K562 (cell line): Measurements from ENCODE around the gene NYAP2. TPM values are rescaled to one million over a fixed set of nuclear protein-coding genes. Genes with fewer than 3 reads are reported as not detected.

Experiments
- ATAC-seq: fragments of 200-7000 bp; cut with Tn5 transposase; 3 replicates; pipeline ENCODE4 v1.9.1; 2020; ENCODE audit warnings: moderate library complexity
- BruUV-seq: library from RNA; stranded (reverse); fragments of 400-500 nt; replicated peaks from 2 replicates; lab custom pipeline; 2021; lab: Mats Ljungman, UMichigan
- CTCF ChIA-PET: fragments of 300-600 bp; formaldehyde crosslinking; extraction: SDS; loops from one replicate; lab custom pipeline; 2021; ENCODE audit warnings: low intra/inter-chr PET ratio; lab: Yijun Ruan, JAX
- POLR2A ChIA-PET: fragments of 300-600, 350-650 bp; sonication (Branson Sonifier 250); formaldehyde crosslinking; extraction: SDS; loops from one replicate; lab custom pipeline; 2021; ENCODE audit warnings: antibody characterized with exemption, inconsistent platforms; lab: Yijun Ruan, JAX
- DNase-seq, 4 experiments: peaks; one replicate each; pipeline versions ENCODE4 v3.0.0 to v3.0.0-alpha.2; 2011 to 2018; ENCODE audit warnings: low spot score in 3 of 4, mixed read lengths in 3 of 4; ENCODE audit errors: extremely low read depth in 1 of 4
- FAIRE-seq: peaks from 2 replicates; lab custom pipeline; 2011; peaks lifted over from hg19 to GRCh38; lab: Jason Lieb, UNC
- H2AFZ ChIP-seq: 2 replicates; pipeline ENCODE4 v1.6.0; 2011; ENCODE audit warnings: low read depth, low read length, control low read depth, inconsistent platforms
- H3K27ac ChIP-seq: fragments of 200-600 bp; 3 replicates; pipeline ENCODE4 v1.8.0; 2011; ENCODE audit warnings: low read depth, mild to moderate bottlenecking, control low read depth, inconsistent platforms, low read length, moderate library complexity, mixed read lengths; ENCODE audit errors: extremely low read depth
- H3K27me3 ChIP-seq, 2 experiments: fragments of 300-600 bp in 1 of 2; 2 replicates in 1 of 2; 3 replicates in 1 of 2; pipeline versions ENCODE4 v1.6.0 to v1.8.0; 2011; ENCODE audit warnings: inconsistent platforms in 2 of 2, low read length in 2 of 2, mild to moderate bottlenecking in 1 of 2, mixed read lengths in 1 of 2, moderate library complexity in 1 of 2; ENCODE audit not compliant: control insufficient read depth in 2 of 2, insufficient read depth in 2 of 2
- H3K36me3 ChIP-seq: fragments of 300-600 bp; 3 replicates; pipeline ENCODE4 v1.8.0; 2011; ENCODE audit warnings: mild to moderate bottlenecking, low read length, inconsistent platforms; ENCODE audit not compliant: control insufficient read depth, insufficient read depth
- H3K4me1 ChIP-seq, 2 experiments: fragments of 200-600 bp in 1 of 2; replicated peaks in 1 of 2; 2 replicates in 1 of 2; 3 replicates in 1 of 2; pipeline versions ENCODE4 v1.5.1 to v1.8.0; 2011; ENCODE audit warnings: inconsistent platforms in 2 of 2, low read length in 2 of 2, mild to moderate bottlenecking in 1 of 2, mixed read lengths in 1 of 2, moderate library complexity in 1 of 2; ENCODE audit not compliant: control insufficient read depth in 2 of 2, insufficient read depth in 2 of 2
- H3K4me2 ChIP-seq: 2 replicates; pipeline ENCODE4 v1.6.1; 2011; ENCODE audit warnings: low read length, control low read depth, inconsistent platforms, mixed read lengths; ENCODE audit not compliant: insufficient read depth
- H3K4me3 ChIP-seq: fragments of 200-600 bp; sonication (generic), shearing (Covaris generic); 2 replicates; pipeline ENCODE4 v1.5.1; 2016; ENCODE audit warnings: control low read depth, inconsistent platforms
- H3K79me2 ChIP-seq: fragments of 200-600 bp; 3 replicates; pipeline ENCODE4 v1.8.0; 2011; ENCODE audit warnings: low read length, inconsistent platforms; ENCODE audit not compliant: control insufficient read depth, insufficient read depth
- H3K9ac ChIP-seq, 2 experiments: 2 replicates each; pipeline versions ENCODE4 v1.6.0 to v1.6.1; 2011; ENCODE audit warnings: low read depth in 2 of 2, low read length in 2 of 2, control low read depth in 1 of 2, inconsistent platforms in 1 of 2, mild to moderate bottlenecking in 1 of 2, mixed read lengths in 1 of 2; ENCODE audit not compliant: insufficient read depth in 1 of 2
- H3K9me1 ChIP-seq: one replicate; pipeline ENCODE4 v1.6.0; 2011; ENCODE audit warnings: inconsistent platforms, mild to moderate bottlenecking, low read length, moderate library complexity; ENCODE audit not compliant: control insufficient read depth, insufficient read depth
- H3K9me3 ChIP-seq: replicated peaks from 2 replicates; pipeline ENCODE4 v1.5.1; 2011; ENCODE audit warnings: low read depth, low read length, inconsistent platforms; ENCODE audit not compliant: control insufficient read depth, insufficient read depth
- H4K20me1 ChIP-seq: replicated peaks from 2 replicates; pipeline ENCODE4 v1.6.1; 2011; ENCODE audit warnings: low read length, inconsistent platforms, mixed read lengths; ENCODE audit not compliant: control insufficient read depth, insufficient read depth
- ATF7 ChIP-seq: fragments of 450-650 bp; IDR thresholded peaks from 2 replicates; pipeline ENCODE4 v1.7.1; 2014; ENCODE audit warnings: mild to moderate bottlenecking, moderate library complexity
- CREM ChIP-seq: IDR thresholded peaks from 2 replicates; pipeline ENCODE4 v1.6.1; 2014; ENCODE audit warnings: antibody characterized with exemption, low read depth
- LEF1 ChIP-seq: fragments of 450-650 bp; IDR thresholded peaks from 2 replicates; pipeline ENCODE4 v1.6.1; 2016; ENCODE audit warnings: mild to moderate bottlenecking
- STAT5B ChIP-seq: fragments of 250-450 bp; sonication (Bioruptor Pico); IDR thresholded peaks from 2 replicates; pipeline ENCODE4 v1.8.0; 2021; ENCODE audit warnings: mild to moderate bottlenecking, inconsistent platforms
- TCF3 ChIP-seq: sonication (generic); formaldehyde crosslinking; IDR thresholded peaks from 2 replicates; pipeline ENCODE4 v1.4.0; 2020; ENCODE audit warnings: mild to moderate bottlenecking, missing genetic modification reagents
- ZC3H4 ChIP-seq: sonication (generic); formaldehyde crosslinking; IDR thresholded peaks from 2 replicates; pipeline ENCODE4 v1.9.0; 2021; ENCODE audit warnings: missing genetic modification reagents, borderline replicate concordance
- ZKSCAN1 ChIP-seq: fragments of 150-350 bp; IDR thresholded peaks from 2 replicates; pipeline ENCODE4 v1.6.1; 2016; ENCODE audit warnings: low read depth, low read length
- ZNF23 ChIP-seq: fragments of 250-450 bp; sonication (Bioruptor Pico); IDR thresholded peaks from 2 replicates; pipeline ENCODE4 v1.4.0; 2020; ENCODE audit warnings: mild to moderate bottlenecking
- WGBS: fragments of 100-300 bp; shearing (Covaris generic); methylation state at CpG from one replicate; pipeline ENCODE4 v1.1.6; 2016; ENCODE audit warnings: low coverage, mixed read lengths; ENCODE audit not compliant: insufficient coverage; ENCODE audit errors: missing lambda C conversion rate; 5-methylcytosine and 5-hydroxymethylcytosine counted together
- in situ Hi-C: fragments of 300-500 bp; cut with MboI; formaldehyde crosslinking; loops from 4 replicates; pipeline ENCODE4 v1.15.0; 2018; ENCODE audit warnings: inconsistent platforms, mixed read lengths
- intact Hi-C: fragments of 100-400 bp; cut with micrococcal nuclease; formaldehyde crosslinking; loops from 2 replicates; pipeline ENCODE4 v1.14.2; 2022
- polyA plus RNA-seq, 8 experiments: library from polyadenylated mRNA; depleted of rRNA in 4 of 8; stranded (reverse) in 5 of 8; unstranded in 3 of 8; fragments of >200 nt; fragmentation: Nextera tagmentation in 2 of 8; fragmentation: Illumina TruSeq in 1 of 8; extraction: Ambion mirVana in 2 of 8; extraction: Trizol in 1 of 8; gene quantifications; 2 replicates each; pipeline versions ENCODE4 v1.2.1 to v1.2.3, GENCODE V29; 2011 to 2014; ENCODE audit warnings: inconsistent platforms in 1 of 8, missing spikeins in 1 of 8
- total RNA-seq, 7 experiments: library from RNA; depleted of rRNA in 6 of 7; stranded (reverse); fragments of >200 nt in 6 of 7; fragmentation: Illumina TruSeq in 2 of 7; extraction: Trizol in 2 of 7; gene quantifications; 2 replicates each; pipeline versions ENCODE4 v1.2.1 to v1.2.3, GENCODE V29; 2011 to 2021; ENCODE audit warnings: low replicate concordance in 1 of 7
- TF ChIP-seq, protein P1 (sequence below): sonication (generic); formaldehyde crosslinking; IDR thresholded peaks from 2 replicates; pipeline ENCODE4 v1.9.0; 2022; ENCODE audit warnings: mild to moderate bottlenecking, missing genetic modification reagents
- TF ChIP-seq, protein P2 (sequence below): fragments of 250-450 bp; sonication (Bioruptor Pico); IDR thresholded peaks from 2 replicates; pipeline ENCODE4 v1.4.0; 2020; ENCODE audit warnings: borderline replicate concordance
- TF ChIP-seq, protein P3 (sequence below), 2 experiments: IDR thresholded peaks; 2 replicates each; pipeline ENCODE4 v1.6.1; 2012; ENCODE audit warnings: improper control_type of control experiment in 2 of 2, low read depth in 2 of 2, low read length in 2 of 2, borderline replicate concordance in 1 of 2
- TF ChIP-seq, protein P4 (sequence below): fragments of 250-450 bp; sonication (Bioruptor Pico); IDR thresholded peaks from 2 replicates; pipeline ENCODE4 v1.8.0; 2022; ENCODE audit warnings: inconsistent platforms

The NYAP2 gene
- total and polyA plus RNA-seq, 9 of the 15 experiments (the other 6 are each of a cell fraction or from before 2014, with no cell fraction given): 0.03 to 0.04 (median 0.04) TPM; not detected in 3

DNA sequence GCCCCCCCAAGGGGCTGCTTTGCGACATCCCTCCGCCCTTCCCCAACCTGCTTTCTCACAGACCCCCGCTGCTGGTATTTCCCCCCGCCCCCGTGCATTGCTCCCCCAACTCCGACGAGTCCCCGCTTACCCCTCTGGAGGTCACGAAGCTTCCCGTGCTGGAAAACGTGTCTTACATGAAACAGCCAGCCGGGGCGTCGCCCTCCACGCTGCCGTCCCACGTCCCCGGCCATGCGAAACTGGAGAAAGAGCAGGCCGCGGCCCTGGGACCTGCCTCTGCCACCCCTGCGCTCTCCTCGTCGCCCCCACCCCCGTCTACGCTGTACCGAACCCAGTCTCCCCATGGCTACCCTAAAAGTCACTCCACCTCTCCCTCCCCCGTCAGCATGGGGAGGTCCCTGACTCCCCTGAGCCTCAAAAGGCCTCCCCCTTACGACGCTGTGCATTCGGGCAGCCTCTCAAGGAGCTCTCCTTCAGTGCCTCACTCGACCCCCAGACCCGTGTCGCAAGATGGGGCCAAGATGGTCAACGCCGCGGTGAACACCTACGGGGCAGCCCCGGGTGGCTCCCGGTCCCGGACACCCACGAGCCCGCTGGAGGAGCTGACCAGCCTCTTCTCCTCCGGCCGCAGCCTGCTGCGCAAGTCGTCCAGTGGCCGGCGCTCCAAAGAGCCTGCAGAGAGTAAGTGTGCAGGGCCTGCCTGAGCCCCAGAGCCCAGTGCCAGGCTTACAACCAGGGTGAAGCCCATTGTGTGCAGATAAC, 183.0 kb downstream of the NYAP2 start:
- Histone ChIP-seq H2AFZ (no peak overlapping the region), H3K36me3 (no peaks in the 10 kb centered on the region), H3K9me3 (0 out of 2 replicates have a peak, but pooled peaks cover 2% of the 10 kb centered on the region), H3K27ac (no peak overlapping the region), H3K4me2 (no peak overlapping the region)
- POLR2A ChIA-PET: no interaction called here
- no TSS peak for BruUV-seq
- no peak for ATAC-seq
- TF ChIP-seq, protein P1, sequence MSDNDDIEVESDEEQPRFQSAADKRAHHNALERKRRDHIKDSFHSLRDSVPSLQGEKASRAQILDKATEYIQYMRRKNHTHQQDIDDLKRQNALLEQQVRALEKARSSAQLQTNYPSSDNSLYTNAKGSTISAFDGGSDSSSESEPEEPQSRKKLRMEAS (CRISPR knock-in tag): no peak
- TF ChIP-seq, protein P2, sequence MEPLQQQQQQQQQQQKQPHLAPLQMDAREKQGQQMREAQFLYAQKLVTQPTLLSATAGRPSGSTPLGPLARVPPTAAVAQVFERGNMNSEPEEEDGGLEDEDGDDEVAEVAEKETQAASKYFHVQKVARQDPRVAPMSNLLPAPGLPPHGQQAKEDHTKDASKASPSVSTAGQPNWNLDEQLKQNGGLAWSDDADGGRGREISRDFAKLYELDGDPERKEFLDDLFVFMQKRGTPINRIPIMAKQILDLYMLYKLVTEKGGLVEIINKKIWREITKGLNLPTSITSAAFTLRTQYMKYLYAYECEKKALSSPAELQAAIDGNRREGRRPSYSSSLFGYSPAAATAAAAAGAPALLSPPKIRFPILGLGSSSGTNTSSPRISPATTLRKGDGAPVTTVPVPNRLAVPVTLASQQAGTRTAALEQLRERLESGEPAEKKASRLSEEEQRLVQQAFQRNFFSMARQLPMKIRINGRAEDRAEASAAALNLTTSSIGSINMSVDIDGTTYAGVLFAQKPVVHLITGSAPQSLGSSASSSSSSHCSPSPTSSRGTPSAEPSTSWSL (CRISPR knock-in tag): no peak
- TF ChIP-seq STAT5B (CRISPR knock-in tag) (no peak), ATF7 (no peak), ZNF23 (no peak), ZKSCAN1 (no peak), LEF1 (no peak), CREM (no peak), TCF3 (CRISPR knock-in tag) (no peak), ZC3H4 (CRISPR knock-in tag) (no peak)
- TF ChIP-seq, protein P3, sequence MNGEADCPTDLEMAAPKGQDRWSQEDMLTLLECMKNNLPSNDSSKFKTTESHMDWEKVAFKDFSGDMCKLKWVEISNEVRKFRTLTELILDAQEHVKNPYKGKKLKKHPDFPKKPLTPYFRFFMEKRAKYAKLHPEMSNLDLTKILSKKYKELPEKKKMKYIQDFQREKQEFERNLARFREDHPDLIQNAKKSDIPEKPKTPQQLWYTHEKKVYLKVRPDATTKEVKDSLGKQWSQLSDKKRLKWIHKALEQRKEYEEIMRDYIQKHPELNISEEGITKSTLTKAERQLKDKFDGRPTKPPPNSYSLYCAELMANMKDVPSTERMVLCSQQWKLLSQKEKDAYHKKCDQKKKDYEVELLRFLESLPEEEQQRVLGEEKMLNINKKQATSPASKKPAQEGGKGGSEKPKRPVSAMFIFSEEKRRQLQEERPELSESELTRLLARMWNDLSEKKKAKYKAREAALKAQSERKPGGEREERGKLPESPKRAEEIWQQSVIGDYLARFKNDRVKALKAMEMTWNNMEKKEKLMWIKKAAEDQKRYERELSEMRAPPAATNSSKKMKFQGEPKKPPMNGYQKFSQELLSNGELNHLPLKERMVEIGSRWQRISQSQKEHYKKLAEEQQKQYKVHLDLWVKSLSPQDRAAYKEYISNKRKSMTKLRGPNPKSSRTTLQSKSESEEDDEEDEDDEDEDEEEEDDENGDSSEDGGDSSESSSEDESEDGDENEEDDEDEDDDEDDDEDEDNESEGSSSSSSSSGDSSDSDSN (IDR thresholded peaks at IDR 0.05; ENCODE audit: borderline replicate concordance in 1 of 2, low read depth in 2 of 2, low read length in 2 of 2): no peak
- TF ChIP-seq, protein P4, sequence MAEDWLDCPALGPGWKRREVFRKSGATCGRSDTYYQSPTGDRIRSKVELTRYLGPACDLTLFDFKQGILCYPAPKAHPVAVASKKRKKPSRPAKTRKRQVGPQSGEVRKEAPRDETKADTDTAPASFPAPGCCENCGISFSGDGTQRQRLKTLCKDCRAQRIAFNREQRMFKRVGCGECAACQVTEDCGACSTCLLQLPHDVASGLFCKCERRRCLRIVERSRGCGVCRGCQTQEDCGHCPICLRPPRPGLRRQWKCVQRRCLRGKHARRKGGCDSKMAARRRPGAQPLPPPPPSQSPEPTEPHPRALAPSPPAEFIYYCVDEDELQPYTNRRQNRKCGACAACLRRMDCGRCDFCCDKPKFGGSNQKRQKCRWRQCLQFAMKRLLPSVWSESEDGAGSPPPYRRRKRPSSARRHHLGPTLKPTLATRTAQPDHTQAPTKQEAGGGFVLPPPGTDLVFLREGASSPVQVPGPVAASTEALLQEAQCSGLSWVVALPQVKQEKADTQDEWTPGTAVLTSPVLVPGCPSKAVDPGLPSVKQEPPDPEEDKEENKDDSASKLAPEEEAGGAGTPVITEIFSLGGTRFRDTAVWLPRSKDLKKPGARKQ: no peak
- TF ChIP-seq, all 486 proteins: peak for 0
- Histone ChIP-seq H3K27me3 (no peaks in the 10 kb centered on the region), H3K9me1 (no peaks in the 10 kb centered on the region), H3K79me2 (no peaks in the 10 kb centered on the region), H4K20me1 (no peaks in the 10 kb centered on the region), H3K4me1 (no peaks in the 10 kb centered on the region), H3K9ac (no peak overlapping the region), H3K4me3 (no peak overlapping the region)
- in situ Hi-C loops: no loop called here
- no peak for FAIRE-seq
- no peak for DNase-seq
- 41% methylated on average over 20 of the region's 49 CpGs for WGBS
- CTCF ChIA-PET: no interaction called here
- intact Hi-C loops: no loop called here
